Lower leg skin (tissue), 3 donors: Measurements from ENCODE around the gene TRIM71.

Source experiments
- POLR2A ChIP-seq, 2 donors: fragments of 450-650 bp; IDR thresholded peaks; one replicate each; pipeline ENCODE4 v1.6.1; 2016 to 2017; ENCODE audit warnings: antibody characterized with exemption in 2 of 2, mild to moderate bottlenecking in 1 of 2, moderate library complexity in 1 of 2
- TF ChIP-seq, protein P1 (sequence below), 3 donors: fragments of 450-650 bp; IDR thresholded peaks; one replicate each; pipeline ENCODE4 v1.5.1; 2016; ENCODE audit warnings: antibody characterized with exemption in 3 of 3, mild to moderate bottlenecking in 3 of 3, moderate library complexity in 2 of 3

DNA sequence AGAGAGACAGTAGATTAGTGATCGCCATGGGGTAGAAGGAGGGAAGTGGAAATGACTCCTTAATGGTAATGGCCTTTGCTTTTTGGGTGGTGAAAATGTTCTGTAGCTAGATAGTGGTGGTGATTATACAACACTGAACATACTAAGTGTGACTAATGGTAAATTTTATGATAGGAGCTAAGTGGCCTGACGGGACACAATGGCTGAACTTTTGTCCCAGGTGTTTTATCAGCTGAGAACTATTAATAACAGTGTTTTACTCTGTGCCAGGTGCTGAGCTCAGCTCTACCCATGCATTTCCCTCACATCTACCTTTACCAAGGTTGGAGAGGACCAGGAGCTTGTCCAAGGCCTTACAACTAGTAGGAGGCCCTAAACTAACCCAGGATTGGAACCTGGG, 66.8 kb downstream of the TRIM71 start:
- TF ChIP-seq, protein P1, sequence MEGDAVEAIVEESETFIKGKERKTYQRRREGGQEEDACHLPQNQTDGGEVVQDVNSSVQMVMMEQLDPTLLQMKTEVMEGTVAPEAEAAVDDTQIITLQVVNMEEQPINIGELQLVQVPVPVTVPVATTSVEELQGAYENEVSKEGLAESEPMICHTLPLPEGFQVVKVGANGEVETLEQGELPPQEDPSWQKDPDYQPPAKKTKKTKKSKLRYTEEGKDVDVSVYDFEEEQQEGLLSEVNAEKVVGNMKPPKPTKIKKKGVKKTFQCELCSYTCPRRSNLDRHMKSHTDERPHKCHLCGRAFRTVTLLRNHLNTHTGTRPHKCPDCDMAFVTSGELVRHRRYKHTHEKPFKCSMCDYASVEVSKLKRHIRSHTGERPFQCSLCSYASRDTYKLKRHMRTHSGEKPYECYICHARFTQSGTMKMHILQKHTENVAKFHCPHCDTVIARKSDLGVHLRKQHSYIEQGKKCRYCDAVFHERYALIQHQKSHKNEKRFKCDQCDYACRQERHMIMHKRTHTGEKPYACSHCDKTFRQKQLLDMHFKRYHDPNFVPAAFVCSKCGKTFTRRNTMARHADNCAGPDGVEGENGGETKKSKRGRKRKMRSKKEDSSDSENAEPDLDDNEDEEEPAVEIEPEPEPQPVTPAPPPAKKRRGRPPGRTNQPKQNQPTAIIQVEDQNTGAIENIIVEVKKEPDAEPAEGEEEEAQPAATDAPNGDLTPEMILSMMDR (IDR thresholded peaks at IDR 0.05), result no peak
- TF ChIP-seq POLR2A (IDR thresholded peaks at IDR 0.05), result no peak
